Astrocyte (in vitro differentiated cells and primary cell): Measurements from ENCODE around the gene SLC36A1.

Source experiments
- EZH2 ChIP-seq: IDR thresholded peaks from 2 replicates; pipeline ENCODE4 v1.6.1; 2012; ENCODE audit warnings: mild to moderate bottlenecking, low read length, inconsistent platforms; ENCODE audit not compliant: insufficient read depth
- TF ChIP-seq, protein P1 (sequence below): IDR thresholded peaks from 2 replicates; pipeline ENCODE4 v1.5.1; 2011; ENCODE audit warnings: low read depth, mild to moderate bottlenecking, inconsistent platforms, low read length, moderate library complexity; ENCODE audit not compliant: insufficient read depth

DNA sequence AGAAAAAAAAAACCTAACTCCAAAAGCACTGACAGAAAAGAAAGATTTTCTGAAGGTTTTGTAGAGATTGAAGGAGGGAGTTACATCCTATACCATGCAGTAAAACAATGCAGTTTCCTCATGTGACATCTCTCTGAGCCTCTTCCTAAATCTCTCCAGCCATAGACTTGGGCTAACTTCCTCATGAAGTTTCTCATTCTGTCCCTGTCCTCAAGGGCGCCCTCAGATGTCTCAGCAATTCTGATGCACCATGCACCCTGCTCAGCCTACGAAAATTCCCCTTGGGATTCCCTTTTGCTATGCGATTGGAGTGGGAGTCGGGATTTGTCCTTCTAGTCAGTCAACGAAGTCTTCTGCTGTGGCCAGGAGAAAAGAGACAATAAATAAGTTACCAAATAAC, 74.8 kb downstream of the SLC36A1 start:
- TF ChIP-seq, protein P1, sequence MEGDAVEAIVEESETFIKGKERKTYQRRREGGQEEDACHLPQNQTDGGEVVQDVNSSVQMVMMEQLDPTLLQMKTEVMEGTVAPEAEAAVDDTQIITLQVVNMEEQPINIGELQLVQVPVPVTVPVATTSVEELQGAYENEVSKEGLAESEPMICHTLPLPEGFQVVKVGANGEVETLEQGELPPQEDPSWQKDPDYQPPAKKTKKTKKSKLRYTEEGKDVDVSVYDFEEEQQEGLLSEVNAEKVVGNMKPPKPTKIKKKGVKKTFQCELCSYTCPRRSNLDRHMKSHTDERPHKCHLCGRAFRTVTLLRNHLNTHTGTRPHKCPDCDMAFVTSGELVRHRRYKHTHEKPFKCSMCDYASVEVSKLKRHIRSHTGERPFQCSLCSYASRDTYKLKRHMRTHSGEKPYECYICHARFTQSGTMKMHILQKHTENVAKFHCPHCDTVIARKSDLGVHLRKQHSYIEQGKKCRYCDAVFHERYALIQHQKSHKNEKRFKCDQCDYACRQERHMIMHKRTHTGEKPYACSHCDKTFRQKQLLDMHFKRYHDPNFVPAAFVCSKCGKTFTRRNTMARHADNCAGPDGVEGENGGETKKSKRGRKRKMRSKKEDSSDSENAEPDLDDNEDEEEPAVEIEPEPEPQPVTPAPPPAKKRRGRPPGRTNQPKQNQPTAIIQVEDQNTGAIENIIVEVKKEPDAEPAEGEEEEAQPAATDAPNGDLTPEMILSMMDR = no peak
- TF ChIP-seq EZH2 = no peak
